T-helper 1 cell treated with Interleukin-12 subunit alpha and Interleukin-12 subunit beta and Interleukin-4 antibody, amounts not matched to agents 30 ng/mL and 1 ng/mL, for 36 hours (primary cell): ENCODE data around the gene LRRC53. TPM values are rescaled to one million over a fixed set of nuclear protein-coding genes. Genes with fewer than 3 reads are reported as not detected.

Experiments used
- intact Hi-C: fragments of 100-400 bp; cut with micrococcal nuclease; formaldehyde crosslinking; loops from one replicate; pipeline ENCODE4 v1.15.1; 2024
- total RNA-seq: library from RNA; stranded (reverse); gene quantifications from 2 replicates; pipeline ENCODE4 v1.2.3, GENCODE V29; 2022

Gene LRRC53
- total RNA-seq, 1 donor from 2014 or later = not detected

DNA sequence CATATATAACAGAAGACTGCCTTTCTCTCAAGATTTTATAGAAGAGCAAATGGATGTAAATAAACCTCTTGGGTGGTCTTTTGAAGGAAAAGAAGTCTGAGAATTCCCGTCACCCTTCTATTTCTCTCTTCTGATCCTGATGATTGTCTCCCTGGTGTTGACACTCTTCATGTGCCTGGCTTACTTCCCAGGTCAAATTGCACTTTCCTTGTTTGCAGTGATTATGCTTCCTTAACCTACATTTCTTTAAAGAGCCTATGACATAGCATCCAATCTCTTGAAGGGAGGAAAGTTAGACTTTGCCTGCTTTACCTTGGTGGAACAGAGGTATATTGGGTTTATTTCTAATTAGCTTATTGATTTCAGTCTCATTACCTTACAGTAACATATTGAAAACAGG is 80.1 kb downstream of the LRRC53 start:
- intact Hi-C loops = no loop called here

DNA sequence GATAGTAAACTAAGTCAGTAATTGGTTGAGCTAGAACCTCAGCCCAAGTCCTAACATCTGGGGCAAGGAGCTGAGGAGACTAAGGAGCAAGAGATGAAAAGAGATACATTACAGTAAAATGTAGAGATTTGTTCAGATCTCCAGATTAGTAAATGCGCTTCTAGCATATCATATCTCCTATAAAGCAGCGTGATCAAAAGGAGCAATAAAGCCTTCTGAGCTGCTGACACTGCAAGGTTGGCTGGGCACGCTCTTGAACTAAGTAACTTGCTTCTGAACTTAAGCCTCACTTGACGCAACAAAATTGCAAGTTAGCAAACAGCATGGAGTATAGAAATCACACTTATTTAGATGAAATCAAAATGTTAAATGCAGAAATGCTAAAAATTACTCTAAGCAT is 80.9 kb downstream of the LRRC53 start:
- intact Hi-C loops = no loop called here

- intact Hi-C loops = no loop called here
These were observed 82.0 kb downstream of the LRRC53 start for GRCh38 chr1:74430342-74430934.

DNA sequence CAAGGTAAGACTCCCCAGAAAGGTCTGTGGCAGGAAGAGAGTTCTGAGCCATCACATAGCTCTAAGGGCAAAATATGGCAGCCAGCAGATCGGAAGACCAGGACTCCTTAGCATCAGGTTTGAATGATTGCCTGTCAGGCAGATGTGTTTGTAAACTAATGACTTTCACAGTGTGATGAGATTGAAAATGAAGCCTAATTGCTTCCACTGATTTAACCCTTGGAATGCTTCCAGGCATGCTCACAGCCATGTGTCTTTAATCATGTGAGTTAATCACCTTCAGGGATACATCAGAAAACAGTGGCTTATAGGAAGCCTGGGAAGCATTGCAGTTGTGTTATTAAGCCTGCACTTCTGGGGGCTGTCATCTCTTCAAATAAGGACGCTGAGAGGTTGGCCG is 82.8 kb downstream of the LRRC53 start:
- intact Hi-C loops = no loop called here

- intact Hi-C loops = no loop called here
These were observed 84.7 kb downstream of the LRRC53 start for GRCh38 chr1:74427681-74428080.

DNA sequence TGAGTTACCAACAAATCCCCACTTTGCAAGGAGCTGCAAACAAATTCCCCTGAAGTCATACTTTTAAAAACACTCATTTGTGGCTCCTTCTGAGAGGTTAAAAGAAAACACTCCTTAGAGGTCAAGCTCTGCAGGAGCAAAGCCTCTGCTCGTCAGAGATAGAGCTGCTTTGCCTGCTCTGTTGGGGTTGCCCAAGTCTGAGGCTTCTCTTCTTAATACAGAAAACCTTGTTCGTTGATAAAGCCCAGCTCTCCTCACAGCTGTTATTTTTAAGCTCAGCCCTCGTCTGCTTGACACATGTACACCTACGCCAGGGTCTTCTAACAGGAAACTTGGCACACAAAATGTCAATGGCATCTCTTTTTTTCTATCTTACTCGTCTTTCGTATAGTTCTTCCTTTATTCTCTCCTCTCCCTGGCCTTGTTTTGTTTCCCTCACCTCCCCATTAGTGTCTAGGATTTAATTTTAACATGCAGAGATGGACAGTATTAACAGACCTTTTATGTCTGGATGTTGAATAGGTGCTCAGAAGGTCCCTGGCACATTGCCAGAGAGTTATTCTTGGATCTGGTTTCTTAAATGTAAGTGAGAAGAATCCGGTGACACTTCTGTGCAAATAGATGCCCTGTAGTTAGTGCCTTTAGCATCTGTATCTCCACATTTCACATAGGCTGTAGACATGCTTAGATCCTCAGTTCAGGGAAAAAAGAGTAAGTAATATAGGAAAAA is 86.0 kb downstream of the LRRC53 start:
- intact Hi-C loops = no loop called here

- intact Hi-C loops = no loop called here
These were observed 86.7 kb downstream of the LRRC53 start for GRCh38 chr1:74425676-74426075.

GRCh38 chr1:74423471-74423870 is 88.9 kb downstream of the LRRC53 start:
- intact Hi-C loops = no loop called here

GRCh38 chr1:74422421-74423292 is 89.8 kb downstream of the LRRC53 start:
- intact Hi-C loops = no loop called here

GRCh38 chr1:74420467-74420866 is 91.9 kb downstream of the LRRC53 start:
- intact Hi-C loops = no loop called here

Other genes starting within 250 kb of the LRRC53 start
- gene ERICH3, start 161.2 kb upstream of the LRRC53 start, total RNA-seq = not detected in 2 replicates
- 20.4 and 22.4 TPM in 2 replicates for gene CRYZ, start 220.4 kb upstream of the LRRC53 start, total RNA-seq
- gene TYW3, start 220.5 kb upstream of the LRRC53 start, total RNA-seq = 22.2 and 22.3 TPM in 2 replicates